GM12891 (cell line): ENCODE measurements around the gene CNKSR2.

Experiments used
- POLR2A ChIP-seq: IDR thresholded peaks from 2 replicates; pipeline ENCODE4 v1.6.1; 2011; ENCODE audit warnings: low read depth, low read length, control low read depth
- TAF1 ChIP-seq: IDR thresholded peaks from 2 replicates; pipeline ENCODE4 v1.6.1; 2011; ENCODE audit warnings: low read depth, low read length, control low read depth

- TF ChIP-seq POLR2A (no peak), TAF1 (no peak)
Observed at GRCh38 chrX:21702725-21703124, 328.5 kb downstream of the CNKSR2 start.
